Vagina (tissue), 2 donors: ENCODE measurements around the gene ATOH8.

Experiments used
- POLR2A ChIP-seq, 2 donors: fragments of 450-650 bp; IDR thresholded peaks; one replicate each; pipeline ENCODE4 v1.6.1; 2017; ENCODE audit warnings: antibody characterized with exemption in 2 of 2, mild to moderate bottlenecking in 2 of 2, moderate library complexity in 2 of 2
- POLR2AphosphoS5 ChIP-seq, 2 donors: sonication (generic); formaldehyde crosslinking; IDR thresholded peaks; one replicate each; pipeline ENCODE4 v1.9.0; 2017; ENCODE audit warnings: antibody characterized with exemption in 2 of 2, mild to moderate bottlenecking in 2 of 2, low read depth in 1 of 2; ENCODE audit not compliant: insufficient read depth in 1 of 2
- TF ChIP-seq, protein P1 (sequence below), 3 experiments: fragments of 450-650 bp in 2 of 3; fragments of 200-600 bp in 1 of 3; sonication (generic) in 1 of 3; IDR thresholded peaks; one replicate each; pipeline ENCODE4 v1.5.1; 2017 to 2019; ENCODE audit warnings: antibody characterized with exemption in 3 of 3, mild to moderate bottlenecking in 2 of 3, moderate library complexity in 2 of 3

DNA sequence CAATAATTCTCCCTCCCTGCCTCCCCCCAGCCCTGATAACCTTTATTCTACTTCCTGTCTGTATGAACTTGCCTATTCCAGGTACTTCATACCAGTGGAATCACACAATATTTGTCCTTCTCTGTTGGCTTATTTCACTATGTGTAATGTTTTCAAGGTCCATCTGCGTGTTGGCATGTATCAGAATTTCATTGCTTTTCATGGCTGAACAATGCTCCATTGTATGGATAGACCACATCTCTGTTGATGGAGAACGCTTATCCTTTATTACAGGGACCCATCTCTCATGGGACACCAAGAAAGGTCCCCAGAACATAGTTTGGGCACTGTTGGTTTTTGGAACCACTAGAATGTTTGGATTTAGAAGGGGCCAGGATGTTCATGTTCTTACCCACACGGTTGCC, 40.2 kb downstream of the ATOH8 start:
- TF ChIP-seq POLR2A (IDR thresholded peaks at IDR 0.05), result no peak
- TF ChIP-seq, protein P1, sequence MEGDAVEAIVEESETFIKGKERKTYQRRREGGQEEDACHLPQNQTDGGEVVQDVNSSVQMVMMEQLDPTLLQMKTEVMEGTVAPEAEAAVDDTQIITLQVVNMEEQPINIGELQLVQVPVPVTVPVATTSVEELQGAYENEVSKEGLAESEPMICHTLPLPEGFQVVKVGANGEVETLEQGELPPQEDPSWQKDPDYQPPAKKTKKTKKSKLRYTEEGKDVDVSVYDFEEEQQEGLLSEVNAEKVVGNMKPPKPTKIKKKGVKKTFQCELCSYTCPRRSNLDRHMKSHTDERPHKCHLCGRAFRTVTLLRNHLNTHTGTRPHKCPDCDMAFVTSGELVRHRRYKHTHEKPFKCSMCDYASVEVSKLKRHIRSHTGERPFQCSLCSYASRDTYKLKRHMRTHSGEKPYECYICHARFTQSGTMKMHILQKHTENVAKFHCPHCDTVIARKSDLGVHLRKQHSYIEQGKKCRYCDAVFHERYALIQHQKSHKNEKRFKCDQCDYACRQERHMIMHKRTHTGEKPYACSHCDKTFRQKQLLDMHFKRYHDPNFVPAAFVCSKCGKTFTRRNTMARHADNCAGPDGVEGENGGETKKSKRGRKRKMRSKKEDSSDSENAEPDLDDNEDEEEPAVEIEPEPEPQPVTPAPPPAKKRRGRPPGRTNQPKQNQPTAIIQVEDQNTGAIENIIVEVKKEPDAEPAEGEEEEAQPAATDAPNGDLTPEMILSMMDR (IDR thresholded peaks at IDR 0.05), result no peak
- TF ChIP-seq POLR2AphosphoS5 (IDR thresholded peaks at IDR 0.05; ENCODE audit: insufficient read depth in 1 of 2, low read depth in 1 of 2), result no peak
